Fibroblast of peridontal ligament (primary cell): ENCODE data around the gene WFDC2.

Experiments
- DNase-seq: peaks from one replicate; pipeline ENCODE4 v3.0.0-alpha.2; 2010; ENCODE audit errors: extremely low read depth

WFDC2 gene, protein sequence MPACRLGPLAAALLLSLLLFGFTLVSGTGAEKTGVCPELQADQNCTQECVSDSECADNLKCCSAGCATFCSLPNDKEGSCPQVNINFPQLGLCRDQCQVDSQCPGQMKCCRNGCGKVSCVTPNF

DNA sequence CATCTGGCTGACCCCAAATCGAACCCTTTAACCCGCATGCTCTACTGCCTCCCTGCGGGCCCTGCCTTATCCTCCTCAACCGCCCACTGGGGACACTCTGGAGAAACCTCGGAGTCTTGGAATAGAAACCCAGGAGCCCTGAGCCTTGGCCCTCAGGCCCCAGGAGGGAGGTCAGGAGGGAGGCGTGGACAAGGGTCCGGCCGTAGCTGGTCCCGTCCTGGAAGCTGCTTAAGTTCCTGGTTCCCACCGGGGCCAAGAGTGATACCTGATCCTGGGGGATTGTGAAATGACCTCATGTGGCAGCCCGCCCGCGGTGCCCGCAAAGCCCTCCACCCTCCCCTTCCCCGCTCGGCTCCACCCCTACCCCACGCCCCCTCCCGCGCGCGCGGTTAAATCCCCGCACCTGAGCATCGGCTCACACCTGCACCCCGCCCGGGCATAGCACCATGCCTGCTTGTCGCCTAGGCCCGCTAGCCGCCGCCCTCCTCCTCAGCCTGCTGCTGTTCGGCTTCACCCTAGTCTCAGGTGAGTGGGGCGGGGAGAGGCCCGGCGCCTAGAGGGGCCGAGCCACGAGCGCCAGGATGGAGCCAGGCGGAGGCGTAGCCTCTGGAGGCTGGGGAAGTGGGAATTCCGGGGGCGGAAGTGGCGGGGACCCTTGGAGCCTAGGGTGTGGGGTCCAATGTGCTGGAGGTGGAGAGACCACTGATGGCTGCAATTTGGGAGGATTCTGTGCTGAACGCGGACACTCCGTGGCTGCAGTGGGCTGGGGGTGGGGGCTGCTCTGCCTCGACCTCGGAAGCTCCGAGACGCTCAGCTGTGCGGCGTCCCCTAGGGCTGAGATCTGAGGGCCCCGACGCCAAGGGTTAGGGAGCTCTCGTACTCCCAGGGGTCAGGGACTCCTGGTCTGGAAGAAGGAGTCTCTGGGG, at the start of gene WFDC2:
Gene WFDC2, plus strand, starts transcription at position 418 of the 926 bp plus-strand sequence. Its CDS starts 29 bp downstream, at position 447.
- DNase-seq: no peak

DNA sequence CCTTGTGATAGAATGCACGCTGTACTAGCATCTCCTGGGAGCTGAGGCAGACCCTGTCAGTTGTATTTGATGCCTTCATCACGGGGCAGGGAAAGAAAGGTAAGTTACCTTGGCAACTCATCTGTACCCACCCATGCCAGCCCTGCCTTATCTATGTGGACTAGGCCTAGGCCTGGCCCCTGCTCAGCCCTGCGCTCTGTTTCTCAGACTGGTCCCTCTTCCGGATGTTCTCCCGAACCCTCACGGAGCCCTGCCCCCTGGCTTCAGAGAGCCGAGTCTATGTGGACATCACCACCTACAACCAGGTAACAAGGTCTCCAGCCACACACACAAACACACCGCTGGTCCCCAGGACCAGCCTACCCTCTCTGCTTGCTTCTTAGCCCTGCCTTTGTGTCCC, 49.4 kb upstream of the WFDC2 start:
- DNase-seq: no peak

DNA sequence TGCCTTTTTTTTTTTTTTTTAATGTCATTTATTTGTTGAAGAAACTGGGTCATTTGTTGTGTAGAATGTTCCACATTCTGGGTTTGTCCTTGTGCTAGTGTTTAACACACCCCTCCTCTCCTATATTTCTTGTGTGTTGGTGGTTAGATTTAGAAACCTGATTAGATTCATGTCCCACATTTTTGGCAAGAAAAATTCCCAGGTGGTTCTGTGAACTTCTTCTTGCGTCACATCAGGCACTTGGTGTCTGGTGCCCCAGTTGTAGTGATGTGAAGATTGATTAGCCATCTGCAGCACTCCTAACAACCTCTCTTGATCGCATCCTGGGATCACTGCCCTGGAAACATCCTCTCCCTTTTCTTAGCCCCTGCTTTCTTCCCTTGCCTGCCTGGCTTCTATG, 45.9 kb upstream of the WFDC2 start:
- no peak for DNase-seq

DNA sequence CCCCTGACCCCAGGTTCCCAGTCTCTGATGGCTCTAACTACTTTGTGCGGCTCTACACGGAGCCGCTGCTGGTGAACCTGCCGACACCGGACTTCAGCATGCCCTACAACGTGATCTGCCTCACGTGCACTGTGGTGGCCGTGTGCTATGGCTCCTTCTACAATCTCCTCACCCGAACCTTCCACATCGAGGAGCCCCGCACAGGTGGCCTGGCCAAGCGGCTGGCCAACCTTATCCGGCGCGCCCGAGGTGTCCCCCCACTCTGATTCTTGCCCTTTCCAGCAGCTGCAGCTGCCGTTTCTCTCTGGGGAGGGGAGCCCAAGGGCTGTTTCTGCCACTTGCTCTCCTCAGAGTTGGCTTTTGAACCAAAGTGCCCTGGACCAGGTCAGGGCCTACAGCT, 44.0 kb upstream of the WFDC2 start:
- no peak for DNase-seq

DNA sequence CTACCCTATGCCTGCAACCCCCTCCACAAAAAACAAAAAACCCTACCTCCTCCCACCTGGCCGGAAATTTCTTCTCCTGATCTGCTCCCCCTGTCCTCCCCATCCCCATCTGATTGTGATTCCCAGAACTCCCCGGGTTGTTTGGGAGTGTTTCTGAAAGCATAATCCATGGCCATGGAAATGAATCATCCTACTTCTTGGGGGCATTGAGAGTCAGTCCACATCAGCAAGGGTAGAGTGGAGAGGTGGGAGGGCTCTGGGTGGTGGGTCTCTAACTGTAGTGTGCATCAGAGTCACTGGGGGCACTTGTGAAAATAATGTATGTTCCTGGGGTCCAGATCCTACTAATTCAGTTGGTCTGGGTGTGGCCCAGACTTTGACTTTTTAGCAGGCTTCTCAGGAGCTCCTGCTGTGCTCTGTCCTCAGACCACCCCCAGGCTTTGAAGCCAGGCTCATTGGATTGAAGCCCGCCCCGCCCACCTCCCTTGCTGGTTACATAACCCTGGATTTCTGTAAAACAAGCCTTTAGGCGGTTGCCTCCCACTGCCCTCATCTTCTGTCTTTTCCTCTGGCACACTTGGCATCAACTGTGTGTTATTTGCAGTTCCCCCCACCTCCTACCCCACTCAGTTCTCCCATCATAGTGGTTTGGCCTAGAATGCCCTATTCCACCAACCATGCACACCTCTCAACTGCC, 43.1 kb upstream of the WFDC2 start:
- DNase-seq: no peak

DNA sequence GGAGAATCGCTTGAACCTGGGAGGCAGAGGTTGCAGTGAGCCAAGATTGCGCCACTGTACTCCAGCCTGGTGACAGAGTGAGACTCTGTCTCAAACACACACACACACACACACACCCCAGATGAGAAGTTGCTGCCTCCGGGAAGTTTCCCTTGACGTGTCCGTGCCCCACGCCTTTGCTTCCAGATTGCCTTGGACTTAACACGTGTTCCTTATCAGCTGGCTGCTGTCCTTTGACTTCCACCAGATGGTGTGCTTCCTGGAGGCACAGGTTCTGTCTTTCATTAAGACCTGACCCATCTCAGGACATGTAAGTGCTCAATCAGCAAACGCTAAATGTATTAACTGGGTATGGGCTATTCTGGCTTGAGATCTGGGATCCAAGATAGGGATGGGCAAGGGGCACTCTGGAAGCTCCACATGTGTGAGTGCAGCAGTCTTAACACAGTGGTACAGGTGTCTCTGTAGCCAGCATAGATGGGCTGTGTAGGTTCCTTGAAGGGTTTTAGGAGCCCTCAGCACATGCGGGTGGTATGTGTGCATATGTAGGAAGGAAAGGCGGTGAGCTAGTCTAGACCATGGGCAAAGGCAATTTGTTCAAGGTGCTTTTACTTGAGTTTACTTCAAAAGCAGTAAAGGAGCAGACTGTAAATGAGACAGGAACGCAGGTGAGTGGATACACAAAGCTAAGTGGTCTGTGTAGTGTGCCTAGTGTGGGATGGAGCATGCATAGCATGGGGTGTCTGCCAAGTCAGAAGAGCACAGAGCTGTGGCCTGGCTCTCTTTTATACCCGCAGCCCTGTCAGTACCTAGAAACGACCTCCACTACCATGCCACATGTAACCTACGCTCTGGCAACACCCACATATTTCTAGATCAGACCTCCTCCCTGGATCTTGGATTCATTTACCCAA, 42.1 kb upstream of the WFDC2 start:
- no peak for DNase-seq

DNA sequence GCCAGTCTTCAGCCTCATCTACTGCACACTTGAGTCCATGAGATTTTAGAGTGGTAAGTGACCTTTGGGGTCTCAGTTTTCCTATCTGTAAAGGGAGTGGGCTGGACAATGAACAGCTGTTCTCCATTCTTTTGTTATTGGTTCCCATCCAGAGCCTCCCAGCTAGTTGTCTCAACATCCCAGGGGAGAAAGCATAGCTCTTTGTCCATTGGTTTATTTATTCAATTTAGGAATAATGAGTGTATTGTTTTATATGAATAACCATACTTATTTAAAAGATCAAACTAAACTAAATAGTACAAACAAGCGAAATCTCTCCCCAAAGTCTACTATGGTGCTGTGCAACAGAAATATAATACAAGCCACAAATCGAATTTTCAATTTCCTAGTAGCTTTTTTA, 39.9 kb upstream of the WFDC2 start:
- no peak for DNase-seq

DNA sequence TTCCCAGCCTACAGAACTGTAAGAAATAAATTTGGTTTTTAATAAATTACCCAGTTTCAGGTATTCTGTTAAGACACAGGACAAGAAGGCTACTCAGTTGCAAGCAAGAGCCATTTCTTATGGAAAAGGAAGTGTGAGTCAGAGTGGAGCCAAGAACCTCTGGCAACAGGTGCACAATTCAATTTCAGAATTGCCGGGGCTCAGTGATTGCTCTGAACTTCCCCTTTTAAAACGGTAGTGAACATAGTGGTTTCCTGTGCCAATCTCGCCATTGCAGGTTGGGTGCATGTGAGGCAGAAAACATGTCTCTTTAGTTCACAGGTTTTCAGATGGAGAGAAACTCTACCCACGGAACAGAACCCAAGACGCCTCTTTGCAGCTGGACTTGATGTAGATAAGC, 37.3 kb upstream of the WFDC2 start:
- DNase-seq: no peak

DNA sequence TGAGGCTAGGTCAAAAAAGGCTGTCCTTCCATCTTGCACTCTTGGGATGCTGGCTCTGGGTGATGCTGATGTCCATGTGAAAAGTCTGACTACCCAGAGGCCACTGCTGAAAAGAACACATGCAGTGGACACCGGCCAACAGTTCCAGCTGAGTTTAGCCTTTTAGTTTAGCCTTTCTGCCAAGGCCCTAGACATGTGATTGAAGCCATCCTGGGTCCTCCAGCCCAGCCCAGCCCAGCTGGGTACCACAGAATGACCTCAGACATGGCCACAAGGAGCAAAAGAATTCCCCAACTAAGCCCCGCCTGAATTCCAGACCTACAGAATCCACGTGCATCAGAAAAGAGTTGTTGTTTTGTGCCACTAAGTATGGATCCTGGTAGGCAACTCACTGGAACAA, 36.2 kb upstream of the WFDC2 start:
- DNase-seq: peak; percentile 85

DNA sequence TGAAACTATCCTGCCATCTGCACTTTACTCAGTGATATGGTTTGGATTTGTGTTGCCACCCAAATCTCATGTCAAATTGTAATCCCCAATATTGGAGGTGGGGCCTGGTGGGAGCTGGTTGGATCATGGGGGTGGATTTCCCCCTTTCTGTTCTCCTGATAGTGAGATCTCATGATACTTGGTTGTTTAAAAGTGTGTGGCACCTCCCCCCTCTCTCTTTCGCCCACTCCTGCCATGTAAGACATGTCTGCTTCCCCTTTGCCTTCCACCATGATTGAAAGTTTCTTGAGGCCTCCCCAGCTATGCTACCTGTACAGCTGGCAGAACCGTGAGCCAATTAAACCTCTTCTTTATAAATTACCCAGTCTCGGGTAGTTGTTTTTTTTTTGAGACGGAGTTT, 35.6 kb upstream of the WFDC2 start:
- DNase-seq: no peak

DNA sequence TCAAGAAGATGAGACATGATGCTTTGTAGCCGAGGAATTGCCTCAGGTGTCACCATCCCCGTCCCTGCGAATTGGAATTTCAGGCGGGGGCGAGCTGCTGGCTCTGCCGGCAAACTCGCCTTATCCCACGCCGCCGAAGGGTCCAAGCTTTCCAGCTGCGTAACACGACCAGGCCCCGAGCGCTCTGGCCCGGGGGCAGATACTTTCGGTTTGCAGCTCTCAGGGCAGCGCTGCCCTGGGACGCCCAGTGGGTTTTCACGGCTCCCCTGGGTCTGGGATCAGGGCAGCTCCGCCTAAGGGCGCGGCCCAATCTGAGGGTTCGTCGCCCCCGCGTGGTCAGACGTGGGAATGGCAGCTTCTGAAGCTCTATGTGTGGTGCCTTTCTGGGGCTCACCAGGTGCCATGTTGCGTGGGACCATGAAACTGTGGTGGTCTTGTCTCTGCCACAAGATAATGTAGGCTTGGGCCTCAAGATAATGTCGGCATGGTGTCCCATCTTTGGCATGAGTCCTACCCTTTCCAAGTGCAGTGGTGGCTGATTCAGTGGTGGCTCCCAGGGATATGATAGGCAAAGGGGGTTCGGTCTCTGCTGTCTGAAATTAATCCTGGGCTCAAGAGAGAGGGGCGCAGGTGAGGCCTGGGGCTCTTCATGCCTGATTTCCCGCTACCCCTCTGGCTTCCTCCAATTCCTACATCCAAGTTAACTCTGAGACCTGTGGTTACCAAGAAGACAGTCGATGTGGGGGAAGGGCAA, 32.6 kb upstream of the WFDC2 start:
- DNase-seq: peak; percentile 84

DNA sequence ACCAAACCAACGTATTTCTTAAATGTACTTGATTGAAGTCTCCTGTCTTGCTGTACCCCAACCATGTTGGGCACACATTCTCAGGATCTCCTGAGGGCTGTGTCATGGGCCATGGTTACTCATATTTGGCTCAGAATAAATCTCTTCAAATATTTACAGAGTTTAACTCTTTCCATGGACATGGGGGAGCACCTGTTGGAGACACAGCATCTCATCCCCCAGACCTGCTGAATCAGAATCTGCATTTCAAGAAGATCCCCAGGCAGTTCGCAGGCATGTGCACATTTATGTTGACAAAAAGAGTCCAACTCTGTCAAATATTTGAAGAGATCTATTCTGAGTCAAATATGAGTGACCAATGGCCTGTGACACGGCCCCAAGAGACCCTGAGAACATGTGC, 29.1 kb upstream of the WFDC2 start:
- DNase-seq: no peak

DNA sequence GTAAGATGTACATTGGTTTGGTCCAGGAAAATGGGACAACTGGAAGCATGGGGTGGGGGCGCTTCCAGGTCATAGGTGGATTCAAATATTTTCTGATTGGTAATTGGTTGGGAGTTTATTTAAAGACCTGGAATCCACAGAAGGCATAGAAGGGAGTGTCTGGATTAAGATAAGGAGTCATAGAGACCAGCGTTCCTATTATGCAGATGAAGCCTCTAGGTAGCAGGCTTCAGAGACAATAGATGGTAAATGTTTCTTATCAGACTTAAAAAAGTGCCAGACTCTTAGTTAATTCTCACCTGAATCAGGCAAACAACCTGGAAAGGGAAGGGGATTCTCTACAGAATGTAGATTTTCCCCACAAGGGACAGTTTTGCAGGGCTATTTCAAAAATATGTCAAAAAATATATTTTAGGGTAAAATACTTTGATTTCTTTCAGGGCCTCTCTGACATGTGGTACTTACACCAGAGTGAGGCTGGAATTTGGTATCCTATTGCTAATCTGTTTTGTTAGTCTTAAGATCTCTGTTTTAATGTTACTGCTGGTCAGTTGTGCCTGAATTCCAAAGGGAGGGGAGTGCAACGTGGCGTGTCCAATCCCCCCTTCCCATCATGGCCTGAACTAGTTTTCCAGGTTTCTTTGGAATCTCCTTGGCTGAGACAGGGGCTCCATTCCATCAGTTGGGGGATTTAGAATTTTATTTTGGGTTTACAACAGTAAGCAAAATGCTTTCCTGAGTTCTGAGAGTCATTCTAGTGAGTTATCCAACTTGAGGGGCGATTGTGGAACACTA, 28.5 kb upstream of the WFDC2 start:
- no peak for DNase-seq

DNA sequence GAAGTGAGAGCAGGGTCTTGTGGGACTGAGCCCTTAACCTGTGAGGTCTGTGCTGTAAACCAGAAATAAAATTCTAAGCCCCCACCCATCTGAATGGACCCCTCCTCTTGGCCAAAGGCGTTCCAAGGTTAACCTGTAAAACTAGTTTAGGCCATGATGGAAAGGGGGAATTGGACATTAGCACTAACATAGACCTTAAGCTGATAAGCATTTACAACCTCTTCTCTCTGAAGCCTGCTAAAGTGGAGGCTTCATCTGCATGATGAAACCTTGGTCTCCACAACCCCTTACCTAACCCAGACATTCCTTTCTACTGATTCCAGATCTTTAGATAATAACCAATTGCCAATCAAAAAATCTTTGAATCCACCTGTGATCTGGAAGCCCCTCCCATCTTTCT, 27.8 kb upstream of the WFDC2 start:
- no peak for DNase-seq

DNA sequence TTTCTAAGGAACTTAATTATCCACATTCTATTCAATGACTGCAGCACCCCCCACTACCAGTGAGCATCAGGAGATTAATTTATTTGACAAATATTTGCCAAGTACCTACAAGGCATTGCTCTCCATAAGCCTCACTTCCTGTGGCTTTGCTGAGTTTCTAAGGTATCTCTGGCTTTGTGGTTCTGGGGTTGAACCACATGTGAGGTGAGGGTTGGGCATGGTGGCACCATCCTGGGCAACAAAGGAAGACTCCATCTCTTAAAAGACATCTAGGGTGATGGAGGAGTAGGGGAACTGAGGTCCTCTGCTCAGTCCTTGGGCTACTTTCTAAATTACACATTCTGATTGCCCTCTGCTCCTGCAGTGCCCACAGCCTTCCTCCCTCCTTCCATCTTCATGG, 25.5 kb upstream of the WFDC2 start:
- no peak for DNase-seq

DNA sequence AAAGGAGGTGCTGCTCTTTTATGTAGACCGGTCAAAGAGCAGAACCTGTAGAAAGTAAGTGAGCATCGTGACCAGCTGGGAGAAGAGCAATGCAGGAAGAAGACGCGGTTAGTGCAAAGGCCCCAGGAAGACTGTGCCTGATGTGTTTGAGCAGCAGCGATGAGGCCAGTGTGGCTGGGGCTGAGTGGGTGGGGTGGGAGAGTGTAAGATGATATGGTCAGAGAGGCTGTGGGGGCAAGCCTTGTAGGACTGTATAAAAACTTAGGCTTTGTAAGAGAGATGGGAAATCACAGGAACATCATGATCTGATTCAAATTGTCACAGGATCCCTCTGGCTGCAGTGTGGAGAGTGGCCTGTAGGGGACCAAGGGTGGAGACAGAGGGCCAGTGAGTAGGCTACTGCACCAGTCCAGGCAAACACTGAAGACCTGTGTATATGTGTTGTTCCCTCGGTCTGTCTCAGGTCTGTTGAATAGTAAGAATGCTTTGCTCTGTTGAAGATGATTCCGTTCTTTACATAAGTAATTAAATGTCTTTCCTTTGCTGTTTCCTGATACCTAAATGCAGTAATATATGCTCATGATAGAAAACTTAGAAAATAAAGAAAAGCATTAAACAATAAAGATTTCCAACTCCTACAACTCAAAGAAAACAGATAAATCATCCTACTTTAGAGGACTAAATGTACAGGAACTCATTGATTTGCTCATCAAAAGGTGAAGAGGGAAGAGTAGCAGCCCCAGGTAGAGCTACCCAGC, 23.6 kb upstream of the WFDC2 start:
- no peak for DNase-seq

DNA sequence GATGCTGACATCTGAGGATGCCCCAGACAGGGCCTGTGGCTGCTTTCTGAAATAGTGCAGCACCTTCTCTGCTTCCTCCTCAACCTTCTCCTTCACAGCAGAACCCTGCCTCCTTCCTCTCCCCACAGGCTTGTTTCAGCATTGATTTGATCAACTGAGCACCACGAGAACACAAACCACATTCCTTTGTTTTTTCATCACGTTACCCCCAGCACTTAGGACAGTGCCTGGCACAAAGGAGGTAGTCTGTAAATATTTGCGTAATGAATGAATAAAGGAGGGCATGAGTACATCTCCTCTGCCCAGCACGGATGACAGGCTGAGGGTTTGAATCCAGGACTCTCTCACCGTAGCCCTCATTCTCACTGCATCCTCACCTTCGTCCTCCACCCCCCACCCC, 21.3 kb upstream of the WFDC2 start:
- no peak for DNase-seq

DNA sequence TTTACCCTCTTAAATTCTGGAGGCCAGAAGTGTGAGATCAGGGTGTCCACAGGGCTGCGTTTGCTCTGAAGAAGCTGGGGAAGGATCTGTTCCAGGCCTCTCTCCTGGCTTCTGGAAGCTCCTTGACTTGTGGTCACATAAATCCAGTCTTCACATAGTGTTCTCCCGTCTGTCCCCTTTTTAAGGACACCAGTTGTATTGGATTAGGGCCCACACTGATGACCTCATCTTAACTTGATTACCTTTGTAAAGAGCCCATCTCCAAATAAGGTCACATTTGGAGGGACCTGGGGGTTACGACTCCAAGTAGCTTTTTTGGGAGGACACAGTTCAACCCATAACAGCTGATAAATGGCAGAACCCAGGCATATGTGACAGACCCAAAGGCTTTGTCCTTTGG, 20.0 kb upstream of the WFDC2 start:
- no peak for DNase-seq

DNA sequence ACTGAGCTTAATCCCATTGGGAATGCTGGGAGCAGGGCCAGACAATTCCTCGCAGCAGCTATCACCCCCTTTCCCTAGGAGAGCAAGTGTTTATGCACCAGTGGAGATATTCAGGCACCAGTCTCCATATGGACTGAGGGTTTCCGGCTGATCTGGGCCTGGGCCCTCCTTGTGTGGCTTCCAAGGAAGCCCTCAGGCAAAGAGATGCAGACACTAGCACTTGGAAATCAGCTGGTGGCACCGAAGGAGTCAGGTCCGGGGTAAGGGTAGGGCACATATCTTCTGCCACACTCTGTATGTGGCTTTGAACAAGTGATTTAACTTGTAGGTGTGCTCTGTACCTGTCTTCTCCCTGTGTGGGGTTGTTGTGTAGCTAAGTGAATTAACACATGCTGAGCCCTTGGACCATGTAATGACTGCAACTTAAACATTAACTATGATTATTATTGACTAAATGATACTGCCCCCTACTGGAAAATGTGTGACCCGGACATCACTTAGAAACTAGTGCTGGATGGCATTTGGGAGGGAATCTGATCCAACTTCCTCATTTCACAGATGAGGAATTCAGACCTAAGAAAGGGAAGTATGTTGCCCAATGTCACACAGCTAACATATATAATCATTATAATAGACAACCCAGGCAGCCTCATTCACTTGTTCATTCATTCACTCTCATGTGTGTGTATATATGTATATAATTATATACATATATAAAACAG, 19.3 kb upstream of the WFDC2 start:
- peak; percentile 68 for DNase-seq
